Trophoblast cell (in vitro differentiated cells and primary cell): ENCODE results near the gene SERTAD3.

Experiments used
- DNase-seq, 2 donors: peaks; one replicate each; pipeline ENCODE4 v3.0.0-alpha.2; 2016
- H2AFZ ChIP-seq: 2 replicates; pipeline ENCODE4 v1.6.1; 2013; ENCODE audit warnings: low read length, moderate library complexity, mild to moderate bottlenecking; ENCODE audit not compliant: insufficient read depth, poor library complexity
- H2AK5ac ChIP-seq: 2 replicates; pipeline ENCODE4 v1.6.1; 2013; ENCODE audit warnings: mild to moderate bottlenecking, low read length
- H2BK120ac ChIP-seq: 2 replicates; pipeline ENCODE4 v1.6.1; 2013; ENCODE audit warnings: low read length, mild to moderate bottlenecking, moderate library complexity; ENCODE audit not compliant: insufficient read depth, poor library complexity
- H2BK12ac ChIP-seq: 2 replicates; pipeline ENCODE4 v1.6.1; 2013; ENCODE audit warnings: mild to moderate bottlenecking, low read length, moderate library complexity
- H2BK5ac ChIP-seq: 2 replicates; pipeline ENCODE4 v1.6.1; 2013; ENCODE audit warnings: low read length, low read depth, moderate library complexity, mild to moderate bottlenecking; ENCODE audit not compliant: poor library complexity
- H3K14ac ChIP-seq: 2 replicates; pipeline ENCODE4 v1.6.1; 2013; ENCODE audit warnings: mild to moderate bottlenecking, low read length
- H3K18ac ChIP-seq: 2 replicates; pipeline ENCODE4 v1.6.1; 2013; ENCODE audit warnings: mild to moderate bottlenecking, low read length
- H3K23ac ChIP-seq: 2 replicates; pipeline ENCODE4 v1.6.1; 2013; ENCODE audit warnings: low read length
- H3K27ac ChIP-seq: 2 replicates; pipeline ENCODE4 v1.5.1; 2013; ENCODE audit warnings: low read depth, mild to moderate bottlenecking, inconsistent platforms, low read length, moderate library complexity
- H3K27me3 ChIP-seq: 2 replicates; pipeline ENCODE4 v1.6.1; 2013; ENCODE audit warnings: inconsistent platforms, mild to moderate bottlenecking, low read length, moderate library complexity; ENCODE audit not compliant: insufficient read depth
- H3K36me3 ChIP-seq, 2 experiments: 1 replicate in 1 of 2; 2 replicates in 1 of 2; pipeline ENCODE4 v1.6.1; 2013; ENCODE audit warnings: low read length in 2 of 2, mild to moderate bottlenecking in 2 of 2, moderate library complexity in 1 of 2; ENCODE audit not compliant: insufficient read depth in 2 of 2, control insufficient read depth in 1 of 2
- H3K4ac ChIP-seq: 2 replicates; pipeline ENCODE4 v1.6.1; 2013; ENCODE audit warnings: low read depth, mild to moderate bottlenecking, low read length, moderate library complexity
- H3K4me1 ChIP-seq, 2 experiments: 1 replicate in 1 of 2; 2 replicates in 1 of 2; pipeline ENCODE4 v1.6.1; 2013; ENCODE audit warnings: low read length in 2 of 2, mild to moderate bottlenecking in 2 of 2, moderate library complexity in 1 of 2; ENCODE audit not compliant: insufficient read depth in 2 of 2, control insufficient read depth in 1 of 2
- H3K4me2 ChIP-seq: 2 replicates; pipeline ENCODE4 v1.6.1; 2013; ENCODE audit warnings: inconsistent platforms, mild to moderate bottlenecking, low read length, moderate library complexity
- H3K4me3 ChIP-seq: 2 replicates; pipeline ENCODE4 v1.5.1; 2013; ENCODE audit warnings: mild to moderate bottlenecking, low read depth, low read length, inconsistent platforms
- H3K79me1 ChIP-seq: one replicate; pipeline ENCODE4 v1.6.1; 2013; ENCODE audit warnings: low read length
- H3K79me2 ChIP-seq: 2 replicates; pipeline ENCODE4 v1.6.1; 2013; ENCODE audit warnings: low read length, mild to moderate bottlenecking; ENCODE audit not compliant: control insufficient read depth, insufficient read depth, poor library complexity
- H3K9ac ChIP-seq: 2 replicates; pipeline ENCODE4 v1.6.1; 2013; ENCODE audit warnings: mild to moderate bottlenecking, low read length
- H3K9me3 ChIP-seq: 2 replicates; pipeline ENCODE4 v1.6.1; 2013; ENCODE audit warnings: low read depth, mild to moderate bottlenecking, control low read depth, inconsistent platforms, low read length; ENCODE audit not compliant: insufficient read depth
- H4K12ac ChIP-seq: 2 replicates; pipeline ENCODE4 v1.6.1; 2013; ENCODE audit warnings: low read depth, mild to moderate bottlenecking, low read length, moderate library complexity
- H4K8ac ChIP-seq: 2 replicates; pipeline ENCODE4 v1.6.1; 2013; ENCODE audit warnings: low read depth, mild to moderate bottlenecking, low read length, moderate library complexity
- H4K91ac ChIP-seq: one replicate; pipeline ENCODE4 v1.6.1; 2013; ENCODE audit warnings: low read depth, mild to moderate bottlenecking, low read length, moderate library complexity
- WGBS: extraction: QIAGEN DNeasy Blood & Tissue Kit; methylation state at CpG from one replicate; pipeline ENCODE4 v1.1.7; 2013; ENCODE audit warnings: missing lambda C conversion rate; ENCODE audit not compliant: insufficient read length, insufficient coverage; ENCODE audit errors: extremely low coverage; 5-methylcytosine and 5-hydroxymethylcytosine counted together

The SERTAD3 gene

GRCh38 chr19:40471111-40471510 lies 27.0 kb upstream of the SERTAD3 start:
- Histone ChIP-seq H3K9me3 (peaks cover 12% of the 10 kb centered on the region), H4K8ac (no peak overlapping the region), H3K27ac (no peak overlapping the region), H3K9ac (no peak overlapping the region), H4K91ac (no peak overlapping the region), H3K4me1 (peaks cover 3 to 6% of the 10 kb centered on the region in 2 experiments), H3K18ac (no peak overlapping the region), H3K79me2 (no peaks in the 10 kb centered on the region), H4K12ac (no peak overlapping the region), H3K23ac (no peak overlapping the region), H2AFZ (no peak overlapping the region), H3K79me1 (no peaks in the 10 kb centered on the region), H2AK5ac (no peak overlapping the region), H3K14ac (no peak overlapping the region), H2BK120ac (no peak overlapping the region), H2BK12ac (no peak overlapping the region), H2BK5ac (no peak overlapping the region), H3K36me3 (no peaks in the 10 kb centered on the region), H3K4me2 (no peak overlapping the region), H3K4me3 (no peak overlapping the region), H3K4ac (no peak overlapping the region), H3K27me3 (peaks cover 16% of the 10 kb centered on the region)
- no CpG with 5 or more reads among the region's 3 CpGs for WGBS
- DNase-seq, result no peak

GRCh38 chr19:40469011-40469410 lies 24.9 kb upstream of the SERTAD3 start:
- Histone ChIP-seq H3K27ac (no peak overlapping the region), H3K4ac (no peak overlapping the region), H3K14ac (no peak overlapping the region), H3K4me3 (no peak overlapping the region), H4K91ac (no peak overlapping the region), H3K36me3 (no peaks in the 10 kb centered on the region), H3K4me2 (no peak overlapping the region), H3K23ac (no peak overlapping the region), H4K12ac (no peak overlapping the region), H3K18ac (no peak overlapping the region), H2BK12ac (no peak overlapping the region), H4K8ac (no peak overlapping the region), H2AFZ (no peak overlapping the region), H3K9me3 (peaks cover 14% of the 10 kb centered on the region), H2BK120ac (no peak overlapping the region), H3K79me1 (peaks cover 10% of the 10 kb centered on the region), H3K79me2 (no peaks in the 10 kb centered on the region), H2BK5ac (no peak overlapping the region), H3K9ac (no peak overlapping the region), H2AK5ac (no peak overlapping the region), H3K4me1 (peaks cover 11 to 16% of the 10 kb centered on the region in 2 experiments), H3K27me3 (peaks cover 16% of the 10 kb centered on the region)
- no CpG with 5 or more reads among the region's 6 CpGs for WGBS
- no peak for DNase-seq

- no peak within 1 kb of the TSS for H4K91ac ChIP-seq
- no peak within 1 kb of the TSS for H3K9ac ChIP-seq
- H2BK120ac ChIP-seq, result no peak within 1 kb of the TSS
- H4K12ac ChIP-seq, result no peak within 1 kb of the TSS
- no peak within 1 kb of the TSS for H3K27ac ChIP-seq
- H3K9me3 ChIP-seq, result peaks cover 12% of the 10 kb centered on the region
- H2AFZ ChIP-seq, result no peak within 1 kb of the TSS
- no CpG with 5 or more reads among the region's 87 CpGs for WGBS
- H3K4ac ChIP-seq, result no peak within 1 kb of the TSS
- H3K36me3 ChIP-seq, result no peaks in the 10 kb centered on the region
- peak in 1 of 2 donors; percentile 21 for DNase-seq
- peak within 1 kb of the TSS; percentile 57 for H3K4me2 ChIP-seq
- H2BK12ac ChIP-seq, result no peak within 1 kb of the TSS
- H3K4me1 ChIP-seq, result peaks cover 11 to 16% of the 10 kb centered on the region in 2 experiments
- no peak within 1 kb of the TSS for H4K8ac ChIP-seq
- H3K4me3 ChIP-seq, result peak within 1 kb of the TSS; percentile 62
- H3K79me1 ChIP-seq, result peaks cover 10% of the 10 kb centered on the region
- no peak within 1 kb of the TSS for H3K18ac ChIP-seq
- no peak within 1 kb of the TSS for H2AK5ac ChIP-seq
- H3K27me3 ChIP-seq, result peaks cover 16% of the 10 kb centered on the region
- H3K23ac ChIP-seq, result no peak within 1 kb of the TSS
- H2BK5ac ChIP-seq, result no peak within 1 kb of the TSS
- H3K14ac ChIP-seq, result no peak within 1 kb of the TSS
- H3K79me2 ChIP-seq, result no peaks in the 10 kb centered on the region
These were observed 23.0 kb upstream of the SERTAD3 start, which contains the start of gene SPTBN4 for GRCh38 chr19:40466985-40467734. TSS of gene SPTBN4 (plus strand) at chr19:40467001. CDS start at chr19:40472622, 5,621 bp downstream.

GRCh38 chr19:40466219-40466984 lies 22.3 kb upstream of the SERTAD3 start:
- no peak overlapping the region for H2BK120ac ChIP-seq
- H2BK12ac ChIP-seq, result no peak overlapping the region
- peak overlapping the region; percentile 62 for H3K4me3 ChIP-seq
- H2AFZ ChIP-seq, result no peak overlapping the region
- no peaks in the 10 kb centered on the region for H3K79me2 ChIP-seq
- no peak overlapping the region for H3K18ac ChIP-seq
- H3K23ac ChIP-seq, result no peak overlapping the region
- H3K14ac ChIP-seq, result no peak overlapping the region
- H3K9ac ChIP-seq, result no peak overlapping the region
- no peak overlapping the region for H4K91ac ChIP-seq
- peaks cover 11 to 16% of the 10 kb centered on the region in 2 experiments for H3K4me1 ChIP-seq
- H3K27ac ChIP-seq, result no peak overlapping the region
- peaks cover 10% of the 10 kb centered on the region for H3K79me1 ChIP-seq
- H3K27me3 ChIP-seq, result peaks cover 16% of the 10 kb centered on the region
- H3K9me3 ChIP-seq, result peaks cover 12% of the 10 kb centered on the region
- no peaks in the 10 kb centered on the region for H3K36me3 ChIP-seq
- peak; percentile 87 to 88 for DNase-seq
- WGBS, result no CpG with 5 or more reads among the region's 48 CpGs
- peak overlapping the region; percentile 57 for H3K4me2 ChIP-seq
- H3K4ac ChIP-seq, result no peak overlapping the region
- H2AK5ac ChIP-seq, result no peak overlapping the region
- H4K12ac ChIP-seq, result no peak overlapping the region
- no peak overlapping the region for H4K8ac ChIP-seq
- H2BK5ac ChIP-seq, result no peak overlapping the region
